A673 (cell line): Measurements from ENCODE around the gene OSM. TPM values are rescaled to one million over a fixed set of nuclear protein-coding genes. Genes with fewer than 3 reads are reported as not detected.

Experiments used
- BruUV-seq: library from RNA; stranded (reverse); fragments of 400-500 nt; replicated peaks from 2 replicates; lab custom pipeline; 2021; lab: Mats Ljungman, UMichigan
- CTCF ChIA-PET: fragments of 300-600 bp; sonication (Branson Sonifier 250); formaldehyde crosslinking; loops from one replicate; lab custom pipeline; 2022; ENCODE audit warnings: antibody characterized with exemption; lab: Charles Lee
- POLR2A ChIA-PET: fragments of 300-600 bp; sonication (Branson Sonifier 250); formaldehyde crosslinking; loops from one replicate; lab custom pipeline; 2022; ENCODE audit warnings: antibody characterized with exemption; ENCODE audit not compliant: low non-redundant PET; lab: Charles Lee
- DNase-seq: peaks from one replicate; pipeline ENCODE4 v3.0.0-alpha.2; 2015; ENCODE audit warnings: low spot score
- H3K27ac ChIP-seq: fragments of 200-600 bp; sonication (generic); 2 replicates; pipeline ENCODE4 v1.5.1; 2016; ENCODE audit warnings: mixed run types, low read depth, mild to moderate bottlenecking, mixed read lengths, antibody characterized with exemption, low read length; ENCODE audit not compliant: poor library complexity, severe bottlenecking
- H3K27me3 ChIP-seq: fragments of 200-600 bp; sonication (generic); replicated peaks from 2 replicates; pipeline ENCODE4 v1.6.1; 2017; ENCODE audit warnings: mixed run types, low read depth, mild to moderate bottlenecking, mixed read lengths, antibody characterized with exemption, low read length; ENCODE audit not compliant: insufficient read depth, poor library complexity
- H3K36me3 ChIP-seq: fragments of 200-600 bp; sonication (generic); 2 replicates; pipeline ENCODE4 v1.6.1; 2016; ENCODE audit warnings: mixed run types, mild to moderate bottlenecking, mixed read lengths, antibody characterized with exemption, low read length; ENCODE audit not compliant: insufficient read depth, poor library complexity, severe bottlenecking
- H3K4me1 ChIP-seq: fragments of 200-600 bp; sonication (generic); 2 replicates; pipeline ENCODE4 v1.6.1; 2017; ENCODE audit warnings: mixed run types, mild to moderate bottlenecking, mixed read lengths, antibody characterized with exemption, low read length; ENCODE audit not compliant: insufficient read depth, poor library complexity, severe bottlenecking
- H3K4me3 ChIP-seq: fragments of 200-600 bp; sonication (generic); 2 replicates; pipeline ENCODE4 v1.5.1; 2016; ENCODE audit warnings: low read depth, mixed run types, mild to moderate bottlenecking, mixed read lengths, low read length; ENCODE audit not compliant: poor library complexity, severe bottlenecking
- H3K9me3 ChIP-seq: fragments of 200-600 bp; sonication (generic); 2 replicates; pipeline ENCODE4 v1.6.1; 2016; ENCODE audit warnings: mixed run types, low read depth, mild to moderate bottlenecking, mixed read lengths, antibody characterized with exemption, low read length; ENCODE audit not compliant: poor library complexity, severe bottlenecking
- EZH2 ChIP-seq: fragments of 200-600 bp; sonication (generic); IDR thresholded peaks from 2 replicates; pipeline ENCODE4 v1.6.1; 2017; ENCODE audit warnings: borderline replicate concordance, low read depth, mild to moderate bottlenecking, mixed read lengths, antibody characterized with exemption, low read length; ENCODE audit not compliant: poor library complexity, severe bottlenecking
- intact Hi-C: fragments of 100-400 bp; cut with micrococcal nuclease; formaldehyde crosslinking; loops from one replicate; pipeline ENCODE4 v1.10.0; 2022; ENCODE audit not compliant: unreplicated experiment
- total RNA-seq: library from RNA; stranded (reverse); gene quantifications from 2 replicates; pipeline ENCODE4 v1.2.3, GENCODE V29; 2021
- TF ChIP-seq, protein P1 (sequence below): fragments of 300-800, 200-600 bp; sonication (generic); conservative IDR thresholded peaks from 2 replicates; pipeline ENCODE4 v1.5.1; 2017; ENCODE audit warnings: low read depth, mild to moderate bottlenecking, antibody characterized with exemption, low read length, moderate library complexity, mixed read lengths

Gene OSM
- total RNA-seq, 1 experiment from 2014 or later, result not detected

DNA sequence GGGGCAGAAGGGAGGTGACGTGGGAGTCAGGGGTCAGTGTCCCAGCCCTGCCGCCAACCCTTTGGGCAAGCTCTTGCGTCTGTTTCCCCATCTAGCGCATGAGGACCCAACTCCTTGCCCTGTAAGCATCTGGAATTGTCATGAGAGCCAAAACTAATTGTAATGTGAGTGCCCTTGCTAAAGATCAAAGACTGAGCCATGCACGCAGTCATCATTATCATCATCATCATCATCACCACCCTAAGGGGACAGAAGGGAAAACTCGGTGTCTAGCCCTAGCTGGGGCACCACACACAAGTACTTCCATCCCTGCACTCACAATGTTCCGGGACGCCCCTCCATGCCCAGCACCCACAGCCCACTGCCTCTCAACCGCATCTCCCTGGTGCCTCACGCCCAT, 22.6 kb downstream of the OSM start:
- Histone ChIP-seq H3K27me3 (peaks cover 2% of the 10 kb centered on the region), H3K4me3 (no peak overlapping the region), H3K27ac (no peak overlapping the region), H3K4me1 (peaks cover 14% of the 10 kb centered on the region), H3K36me3 (no peaks in the 10 kb centered on the region), H3K9me3 (no peaks in the 10 kb centered on the region)
- intact Hi-C loops, result no loop called here
- no peak for DNase-seq
- no TSS peak for BruUV-seq
- ChIA-PET POLR2A (no interaction called here), CTCF (interaction anchor here (0.6 kb wide), 1 partner anchor 9 kb away, joined by 3 read pairs; no protein-coding TSS in a partner anchor)
- TF ChIP-seq, protein P1, sequence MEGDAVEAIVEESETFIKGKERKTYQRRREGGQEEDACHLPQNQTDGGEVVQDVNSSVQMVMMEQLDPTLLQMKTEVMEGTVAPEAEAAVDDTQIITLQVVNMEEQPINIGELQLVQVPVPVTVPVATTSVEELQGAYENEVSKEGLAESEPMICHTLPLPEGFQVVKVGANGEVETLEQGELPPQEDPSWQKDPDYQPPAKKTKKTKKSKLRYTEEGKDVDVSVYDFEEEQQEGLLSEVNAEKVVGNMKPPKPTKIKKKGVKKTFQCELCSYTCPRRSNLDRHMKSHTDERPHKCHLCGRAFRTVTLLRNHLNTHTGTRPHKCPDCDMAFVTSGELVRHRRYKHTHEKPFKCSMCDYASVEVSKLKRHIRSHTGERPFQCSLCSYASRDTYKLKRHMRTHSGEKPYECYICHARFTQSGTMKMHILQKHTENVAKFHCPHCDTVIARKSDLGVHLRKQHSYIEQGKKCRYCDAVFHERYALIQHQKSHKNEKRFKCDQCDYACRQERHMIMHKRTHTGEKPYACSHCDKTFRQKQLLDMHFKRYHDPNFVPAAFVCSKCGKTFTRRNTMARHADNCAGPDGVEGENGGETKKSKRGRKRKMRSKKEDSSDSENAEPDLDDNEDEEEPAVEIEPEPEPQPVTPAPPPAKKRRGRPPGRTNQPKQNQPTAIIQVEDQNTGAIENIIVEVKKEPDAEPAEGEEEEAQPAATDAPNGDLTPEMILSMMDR, result no peak
- no peak for TF ChIP-seq EZH2

DNA sequence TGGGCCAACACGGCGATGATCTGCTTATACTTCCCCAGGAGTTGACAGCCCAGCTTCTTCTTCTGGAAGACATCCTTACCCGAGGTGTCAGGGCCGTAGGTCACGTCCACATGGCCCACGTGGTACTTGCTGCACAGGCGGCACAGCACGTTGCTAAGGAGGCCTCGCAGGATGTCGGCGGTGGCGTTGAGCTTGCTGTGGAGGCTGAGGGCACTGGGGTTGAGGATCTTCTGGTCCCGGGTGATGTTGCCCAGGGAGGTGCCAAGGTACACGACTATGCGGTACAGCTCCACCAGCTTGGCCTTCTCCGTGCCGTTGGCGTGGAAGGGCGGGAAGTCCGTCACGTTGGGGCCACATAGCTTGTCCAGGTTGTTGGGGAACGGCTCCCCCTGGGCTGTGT, 23.0 kb downstream of the OSM start:
- BruUV-seq, result no TSS peak
- H3K36me3 ChIP-seq, result no peaks in the 10 kb centered on the region
- H3K4me3 ChIP-seq, result no peak overlapping the region
- no peak for DNase-seq
- intact Hi-C loops, result no loop called here
- CTCF ChIA-PET, result interaction anchor here (0.6 kb wide), 1 partner anchor 10 kb away, joined by 3 read pairs; no protein-coding TSS in a partner anchor
- no peaks in the 10 kb centered on the region for H3K9me3 ChIP-seq
- H3K27me3 ChIP-seq, result peaks cover 2% of the 10 kb centered on the region
- peaks cover 14% of the 10 kb centered on the region for H3K4me1 ChIP-seq
- TF ChIP-seq, protein P1, result no peak
- TF ChIP-seq EZH2, result no peak
- H3K27ac ChIP-seq, result no peak overlapping the region
- POLR2A ChIA-PET, result no interaction called here

DNA sequence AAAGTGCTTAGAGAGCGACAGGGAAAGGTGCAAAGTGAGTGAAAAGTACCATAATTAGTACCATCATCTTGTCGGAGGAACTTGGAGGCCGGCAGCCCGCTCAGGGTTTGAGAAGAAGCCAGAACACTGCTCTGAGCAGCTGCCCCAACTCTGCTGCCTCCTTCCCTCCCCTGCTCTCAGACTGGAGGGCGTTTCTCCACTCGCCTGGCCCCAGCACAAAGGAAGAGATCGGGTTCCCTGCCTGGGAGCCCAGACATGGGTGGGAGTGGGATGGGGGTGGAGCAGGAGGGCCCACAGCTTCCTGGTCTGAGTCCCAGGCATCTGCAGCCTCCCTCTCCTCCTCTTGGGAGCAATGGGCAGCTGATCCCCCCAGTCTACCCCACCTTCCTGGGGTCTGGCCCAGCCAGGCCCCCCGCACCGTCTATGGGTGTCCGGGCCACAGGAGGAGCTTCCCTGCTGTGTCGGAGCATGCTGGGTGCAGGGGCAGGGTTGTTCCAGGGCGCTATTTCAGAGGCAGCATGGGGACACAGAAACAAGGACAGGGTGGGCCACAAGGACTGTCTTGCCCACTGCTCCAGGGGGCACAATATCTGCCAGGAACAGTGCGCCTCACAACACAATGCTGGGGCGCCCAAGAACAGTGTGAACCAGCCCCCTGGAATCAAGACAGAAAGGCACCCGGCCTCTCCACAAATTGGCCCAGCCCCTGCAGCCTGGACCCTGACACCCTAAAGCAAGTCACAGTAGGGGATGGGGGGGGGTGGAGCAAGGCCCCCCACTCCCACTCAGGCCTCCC, 24.9 kb downstream of the OSM start:
- no peak for TF ChIP-seq EZH2
- TF ChIP-seq, protein P1, result no peak
- H3K27me3 ChIP-seq, result no peaks in the 10 kb centered on the region
- H3K4me3 ChIP-seq, result no peak overlapping the region
- CTCF ChIA-PET, result no interaction called here
- H3K27ac ChIP-seq, result no peak overlapping the region
- intact Hi-C loops, result no loop called here
- DNase-seq, result no peak
- H3K9me3 ChIP-seq, result no peaks in the 10 kb centered on the region
- peaks cover 12% of the 10 kb centered on the region for H3K4me1 ChIP-seq
- no peaks in the 10 kb centered on the region for H3K36me3 ChIP-seq
- BruUV-seq, result no TSS peak
- POLR2A ChIA-PET, result no interaction called here
